AG04450 (cell line): Measurements from ENCODE around the gene PTPRD. TPM values are rescaled to one million over a fixed set of nuclear protein-coding genes. Genes with fewer than 3 reads are reported as not detected.

Experiments used
- CTCF ChIA-PET: fragments of 300-600, 350-600 bp; formaldehyde crosslinking; extraction: SDS; loops from one replicate; lab custom pipeline; 2022; ENCODE audit warnings: antibody characterized with exemption, inconsistent platforms; lab: Charles Lee
- POLR2A ChIA-PET: fragments of 350-600 bp; formaldehyde crosslinking; extraction: SDS; loops from one replicate; lab custom pipeline; 2021; ENCODE audit warnings: antibody characterized with exemption, inconsistent platforms; lab: Yijun Ruan, JAX
- DNase-seq: peaks from one replicate; pipeline ENCODE4 v3.0.0-alpha.2; 2011; ENCODE audit warnings: low read depth, low spot score
- H3K27ac ChIP-seq: one replicate; pipeline ENCODE4 v1.5.1; 2012; ENCODE audit warnings: low read depth, low read length, control low read depth
- H3K27me3 ChIP-seq: one replicate; pipeline ENCODE4 v1.6.0; 2012; ENCODE audit warnings: low read length; ENCODE audit not compliant: control insufficient read depth, insufficient read depth
- H3K4me3 ChIP-seq: 2 replicates; pipeline ENCODE4 v1.5.1; 2011; ENCODE audit warnings: mild to moderate bottlenecking, low read depth, low read length, control low read depth
- H3K9me3 ChIP-seq: 2 replicates; pipeline ENCODE4 v1.5.1; 2012; ENCODE audit warnings: low read length; ENCODE audit not compliant: control insufficient read depth, insufficient read depth
- polyA plus RNA-seq: library from polyadenylated mRNA; depleted of rRNA; stranded (reverse); fragments of >200 nt; gene quantifications from 2 replicates; pipeline ENCODE4 v1.2.3, GENCODE V29; 2011
- TF ChIP-seq, protein P1 (sequence below): IDR thresholded peaks from 2 replicates; pipeline ENCODE4 v1.5.1; 2011; ENCODE audit warnings: low read depth, low read length, control low read depth, inconsistent platforms

PTPRD gene
- polyA plus RNA-seq, 1 experiment: 0.19 TPM

DNA sequence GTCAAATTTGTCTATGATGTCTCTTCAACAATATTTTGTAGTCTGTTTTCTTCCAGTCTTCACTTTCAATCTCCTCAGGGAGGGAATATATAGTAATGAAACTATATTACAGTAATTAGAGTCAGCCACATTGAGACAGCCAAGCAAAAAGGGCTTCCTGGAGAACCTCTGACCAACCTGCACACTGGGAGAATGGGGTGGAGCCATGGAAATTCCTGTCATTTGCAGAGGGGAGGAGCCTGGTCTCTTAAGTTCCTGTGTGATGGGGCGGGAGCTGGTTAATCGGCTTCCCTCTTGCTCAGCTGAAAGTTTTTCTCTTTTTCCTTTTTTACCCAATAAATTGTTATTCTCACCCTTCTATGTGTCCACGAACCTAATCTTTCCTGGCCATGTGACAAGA, 1220.0 kb downstream of the PTPRD start:
- POLR2A ChIA-PET: no interaction called here

DNA sequence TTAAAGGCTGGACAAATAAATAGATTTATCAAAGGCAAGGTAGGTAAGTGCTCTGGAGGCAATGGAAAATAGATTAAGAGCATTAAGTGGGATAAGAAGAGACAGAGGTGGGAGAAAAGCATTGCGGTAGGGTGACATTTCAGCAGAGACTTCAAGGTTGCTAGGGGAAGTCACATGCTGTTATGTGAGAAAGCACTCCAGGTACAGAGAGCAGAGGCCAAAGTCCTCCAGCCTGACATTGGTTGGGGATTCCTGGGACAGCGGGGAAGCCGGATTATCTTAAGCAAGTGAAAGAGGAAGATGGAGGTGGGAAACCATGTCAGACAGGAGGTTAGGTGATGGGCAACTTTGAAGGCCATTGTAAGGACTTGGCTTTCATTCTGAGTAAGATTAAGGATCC, 1222.9 kb downstream of the PTPRD start:
- Histone ChIP-seq H3K27ac (no peak overlapping the region), H3K27me3 (no peaks in the 10 kb centered on the region), H3K4me3 (no peak overlapping the region), H3K9me3 (peaks cover 11% of the 10 kb centered on the region; the same call in 1 of the 2 replicates)
- no peak for DNase-seq
- TF ChIP-seq, protein P1, sequence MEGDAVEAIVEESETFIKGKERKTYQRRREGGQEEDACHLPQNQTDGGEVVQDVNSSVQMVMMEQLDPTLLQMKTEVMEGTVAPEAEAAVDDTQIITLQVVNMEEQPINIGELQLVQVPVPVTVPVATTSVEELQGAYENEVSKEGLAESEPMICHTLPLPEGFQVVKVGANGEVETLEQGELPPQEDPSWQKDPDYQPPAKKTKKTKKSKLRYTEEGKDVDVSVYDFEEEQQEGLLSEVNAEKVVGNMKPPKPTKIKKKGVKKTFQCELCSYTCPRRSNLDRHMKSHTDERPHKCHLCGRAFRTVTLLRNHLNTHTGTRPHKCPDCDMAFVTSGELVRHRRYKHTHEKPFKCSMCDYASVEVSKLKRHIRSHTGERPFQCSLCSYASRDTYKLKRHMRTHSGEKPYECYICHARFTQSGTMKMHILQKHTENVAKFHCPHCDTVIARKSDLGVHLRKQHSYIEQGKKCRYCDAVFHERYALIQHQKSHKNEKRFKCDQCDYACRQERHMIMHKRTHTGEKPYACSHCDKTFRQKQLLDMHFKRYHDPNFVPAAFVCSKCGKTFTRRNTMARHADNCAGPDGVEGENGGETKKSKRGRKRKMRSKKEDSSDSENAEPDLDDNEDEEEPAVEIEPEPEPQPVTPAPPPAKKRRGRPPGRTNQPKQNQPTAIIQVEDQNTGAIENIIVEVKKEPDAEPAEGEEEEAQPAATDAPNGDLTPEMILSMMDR: no peak
- ChIA-PET POLR2A (no interaction called here), CTCF (no interaction called here)

More for the DNA sequence above, 1220.0 kb downstream of the PTPRD start:
- CTCF ChIA-PET: no interaction called here
- Histone ChIP-seq H3K9me3 (peaks cover 11% of the 10 kb centered on the region; the same call in 1 of the 2 replicates), H3K27me3 (no peaks in the 10 kb centered on the region), H3K4me3 (no peak overlapping the region), H3K27ac (no peak overlapping the region)
- TF ChIP-seq, protein P1: no peak
- DNase-seq: no peak

DNA sequence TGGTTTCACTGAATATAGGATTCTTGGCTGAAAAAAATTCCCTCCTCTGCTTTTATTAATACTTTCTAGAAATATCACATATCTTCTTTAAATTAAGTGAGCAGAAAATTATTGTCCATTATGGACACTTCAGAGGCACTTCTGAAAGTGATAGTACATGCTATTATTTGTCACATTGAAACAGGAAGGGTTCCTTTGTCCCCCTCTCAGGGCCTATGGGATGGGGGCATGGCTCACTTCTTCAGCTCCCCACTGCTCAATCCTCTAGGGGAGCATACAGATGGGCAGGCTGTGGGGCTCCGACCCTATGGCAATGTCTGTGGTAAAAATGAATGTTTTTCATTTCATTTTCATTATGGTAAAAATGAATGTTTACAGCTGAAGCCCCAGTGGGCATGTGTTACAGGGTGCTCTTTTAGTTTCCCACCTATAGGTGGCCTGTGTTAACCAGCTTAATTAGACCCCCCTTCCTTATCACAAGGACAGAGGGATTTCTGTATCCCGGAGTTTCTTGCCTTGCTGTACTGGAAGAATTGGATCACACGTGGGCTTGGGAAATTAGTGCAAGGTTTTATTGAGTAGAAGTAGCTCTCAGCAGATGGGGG, 1225.2 kb downstream of the PTPRD start:
- POLR2A ChIA-PET: no interaction called here
- no peaks in the 10 kb centered on the region for H3K27me3 ChIP-seq
- H3K27ac ChIP-seq: no peak overlapping the region
- TF ChIP-seq, protein P1: no peak
- H3K9me3 ChIP-seq: peaks cover 6% of the 10 kb centered on the region; the same call in 1 of the 2 replicates
- CTCF ChIA-PET: no interaction called here
- no peak overlapping the region for H3K4me3 ChIP-seq
- no peak for DNase-seq

DNA sequence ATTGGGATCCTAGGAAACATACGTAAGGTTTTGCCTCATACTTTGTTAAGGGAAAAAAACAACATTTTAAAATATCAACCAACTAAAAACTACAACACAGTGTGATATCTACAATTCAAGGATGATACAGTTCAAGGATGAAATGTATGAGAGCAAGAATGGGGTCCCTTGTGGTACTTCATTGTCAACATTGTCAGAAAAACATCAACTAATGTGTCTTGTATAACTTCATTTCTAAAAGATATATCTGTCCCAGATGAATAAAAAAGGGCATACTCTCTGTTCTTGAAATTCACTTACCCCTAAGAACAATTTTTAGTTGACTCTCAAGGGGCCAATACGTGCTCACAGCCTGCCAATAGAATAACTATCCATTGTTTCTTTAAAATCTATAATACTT, 1250.5 kb downstream of the PTPRD start:
- Histone ChIP-seq H3K27me3 (no peaks in the 10 kb centered on the region), H3K27ac (no peak overlapping the region), H3K9me3 (no peaks in the 10 kb centered on the region), H3K4me3 (no peak overlapping the region)
- DNase-seq: no peak
- POLR2A ChIA-PET: no interaction called here
- TF ChIP-seq, protein P1: no peak
- CTCF ChIA-PET: no interaction called here

DNA sequence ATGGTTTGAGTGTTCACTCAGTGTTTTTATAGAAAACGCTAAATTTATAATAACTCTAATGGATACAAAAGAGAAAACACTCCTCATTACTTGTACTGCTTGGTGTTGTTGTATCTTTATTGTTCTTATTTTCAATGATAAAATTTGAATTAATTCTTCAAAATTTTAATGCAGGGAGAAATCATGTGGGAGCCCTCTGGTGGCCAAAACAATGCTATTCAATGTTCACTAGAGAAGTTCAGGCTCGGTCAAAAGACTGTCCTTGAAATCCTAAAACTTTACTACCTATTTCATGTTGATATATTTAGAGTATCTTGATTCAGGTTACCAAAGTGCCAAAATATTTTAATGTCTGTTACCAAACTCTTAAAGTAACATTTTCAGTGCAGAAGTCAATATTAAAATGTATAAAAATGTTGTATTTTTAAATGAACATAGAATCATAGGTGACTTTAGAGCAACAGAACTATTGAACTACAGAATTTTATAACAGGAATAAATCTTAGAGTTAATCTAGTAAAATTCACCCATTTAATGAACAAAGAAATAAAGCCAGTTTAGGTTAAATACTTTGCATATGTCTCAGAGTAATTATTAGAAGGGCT, 1259.8 kb downstream of the PTPRD start:
- DNase-seq: no peak
- Histone ChIP-seq H3K27ac (no peak overlapping the region), H3K4me3 (no peak overlapping the region), H3K9me3 (peaks cover 3% of the 10 kb centered on the region; the same call in 1 of the 2 replicates), H3K27me3 (no peaks in the 10 kb centered on the region)
- ChIA-PET CTCF (no interaction called here), POLR2A (no interaction called here)
- TF ChIP-seq, protein P1: peak; percentile 28; the same call in 1 of the 2 replicates
